Thyroid gland (tissue), 4 donors: Measurements from ENCODE around the gene PRPS1. TPM values are rescaled to one million over a fixed set of nuclear protein-coding genes. Genes with fewer than 3 reads are reported as not detected.
A peak's percentile ranks its signal among the peaks of the same experiment; 100 is the strongest.
"Not testable (repeated sequence)": the region's sequence is repeated elsewhere in the genome, so short reads cannot be mapped to it uniquely, and the experiment has no call there.

Experiments
- DNase-seq, 2 donors: peaks; one replicate each; pipeline ENCODE4 v3.0.0-alpha.2; 2019
- H3K27ac ChIP-seq, 3 donors: fragments of 200-600 bp; sonication (generic); 1 replicate in 2 of 3; 2 replicates in 1 of 3; pipeline ENCODE4 v1.5.1; 2016 to 2019; ENCODE audit warnings: mild to moderate bottlenecking in 1 of 3, moderate library complexity in 1 of 3
- H3K27me3 ChIP-seq: fragments of 200-600 bp; sonication (generic); one replicate; pipeline ENCODE4 v1.5.1; 2019
- H3K36me3 ChIP-seq, 2 donors: fragments of 200-600 bp; sonication (generic); one replicate each; pipeline ENCODE4 v1.5.1; 2016 to 2019
- H3K4me1 ChIP-seq, 2 donors: fragments of 200-600 bp; sonication (generic); one replicate each; pipeline ENCODE4 v1.5.1; 2017 to 2019
- H3K4me3 ChIP-seq, 3 donors: fragments of 200-600 bp; sonication (generic); replicated peaks in 1 of 3; 1 replicate in 2 of 3; 2 replicates in 1 of 3; pipeline ENCODE4 v1.5.1; 2016; ENCODE audit warnings: mild to moderate bottlenecking in 1 of 3
- H3K9me3 ChIP-seq: fragments of 200-600 bp; sonication (generic); one replicate; pipeline ENCODE4 v1.5.1; 2017
- POLR2A ChIP-seq, 2 donors: fragments of 450-650 bp; IDR thresholded peaks; one replicate each; pipeline ENCODE4 v1.6.1; 2017; ENCODE audit warnings: antibody characterized with exemption in 2 of 2, mild to moderate bottlenecking in 2 of 2, moderate library complexity in 1 of 2
- WGBS, 2 donors: methylation state at CpG; one replicate each; pipeline ENCODE4 v1.1.5; 2017; 5-methylcytosine and 5-hydroxymethylcytosine counted together
- intact Hi-C: fragments of 100-400 bp; cut with DNase I; formaldehyde crosslinking; loops from one replicate; pipeline ENCODE4 v1.15.1; 2023
- total RNA-seq, 4 donors: library from RNA; depleted of rRNA; stranded (reverse); fragments of >200 nt; gene quantifications; one replicate each; pipeline ENCODE4 v1.2.3, GENCODE V29; 2016
- TF ChIP-seq, protein P1 (sequence below), 6 experiments: fragments of 200-600 bp in 3 of 6; fragments of 450-650 bp in 3 of 6; sonication (generic) in 3 of 6; IDR thresholded peaks; one replicate each; pipeline ENCODE4 v1.5.1; 2016 to 2019; ENCODE audit warnings: antibody characterized with exemption in 6 of 6, mild to moderate bottlenecking in 2 of 6, inconsistent platforms in 1 of 6, moderate library complexity in 1 of 6

The PRPS1 gene
- total RNA-seq, 4 donors from 2014 or later: 45.1 to 69.6 (median 62.8) TPM

DNA sequence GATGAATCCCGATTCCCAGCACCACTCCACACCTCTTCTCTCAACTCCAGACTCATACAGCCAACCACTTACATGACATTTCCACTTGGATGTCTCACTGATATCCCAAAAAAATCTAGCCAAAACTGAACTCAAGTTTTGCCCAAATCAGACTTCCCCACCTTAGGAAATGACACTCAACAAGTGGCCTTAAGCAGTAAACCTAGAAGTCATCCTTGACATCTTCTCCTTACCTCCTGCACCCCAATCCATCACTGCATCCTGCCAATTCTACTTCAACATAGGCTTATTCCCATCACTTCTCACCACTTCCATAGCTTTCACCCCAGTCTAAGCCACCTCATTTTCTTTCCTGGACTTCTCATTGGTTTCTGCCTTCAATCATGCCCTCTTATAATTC, 39.1 kb downstream of the PRPS1 start:
- Histone ChIP-seq H3K9me3 (no peaks in the 10 kb centered on the region), H3K4me3 (no peak overlapping the region), H3K27ac (no peak overlapping the region), H3K36me3 (no peaks in the 10 kb centered on the region), H3K4me1 (no peaks in the 10 kb centered on the region), H3K27me3 (no peaks in the 10 kb centered on the region)
- DNase-seq: no peak
- TF ChIP-seq, protein P1, sequence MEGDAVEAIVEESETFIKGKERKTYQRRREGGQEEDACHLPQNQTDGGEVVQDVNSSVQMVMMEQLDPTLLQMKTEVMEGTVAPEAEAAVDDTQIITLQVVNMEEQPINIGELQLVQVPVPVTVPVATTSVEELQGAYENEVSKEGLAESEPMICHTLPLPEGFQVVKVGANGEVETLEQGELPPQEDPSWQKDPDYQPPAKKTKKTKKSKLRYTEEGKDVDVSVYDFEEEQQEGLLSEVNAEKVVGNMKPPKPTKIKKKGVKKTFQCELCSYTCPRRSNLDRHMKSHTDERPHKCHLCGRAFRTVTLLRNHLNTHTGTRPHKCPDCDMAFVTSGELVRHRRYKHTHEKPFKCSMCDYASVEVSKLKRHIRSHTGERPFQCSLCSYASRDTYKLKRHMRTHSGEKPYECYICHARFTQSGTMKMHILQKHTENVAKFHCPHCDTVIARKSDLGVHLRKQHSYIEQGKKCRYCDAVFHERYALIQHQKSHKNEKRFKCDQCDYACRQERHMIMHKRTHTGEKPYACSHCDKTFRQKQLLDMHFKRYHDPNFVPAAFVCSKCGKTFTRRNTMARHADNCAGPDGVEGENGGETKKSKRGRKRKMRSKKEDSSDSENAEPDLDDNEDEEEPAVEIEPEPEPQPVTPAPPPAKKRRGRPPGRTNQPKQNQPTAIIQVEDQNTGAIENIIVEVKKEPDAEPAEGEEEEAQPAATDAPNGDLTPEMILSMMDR (IDR thresholded peaks at IDR 0.05): no peak
- no peak for TF ChIP-seq POLR2A (IDR thresholded peaks at IDR 0.05)
- intact Hi-C loops: no loop called here
- WGBS, 2 donors: 83 to 96% methylated on average over 1 of the region's 1 CpG

DNA sequence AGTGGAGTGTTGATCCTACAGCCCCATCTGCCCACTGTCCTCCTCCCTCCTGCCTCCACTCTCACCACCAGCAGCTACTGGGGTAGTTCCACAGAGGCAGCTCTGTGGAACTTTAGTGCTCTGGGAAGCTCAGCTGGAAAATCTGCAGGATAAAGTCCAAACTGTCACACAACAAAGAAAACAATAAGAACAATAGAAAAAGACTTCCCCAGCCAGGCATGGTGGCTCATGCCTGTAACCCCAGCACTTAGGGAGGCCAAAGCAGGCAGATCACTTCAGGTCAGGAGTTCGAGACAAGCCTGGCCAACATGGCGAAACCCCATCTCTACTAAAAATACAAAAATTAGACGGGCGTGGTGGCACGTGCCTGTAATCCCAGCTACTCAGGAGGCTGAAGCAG, 40.4 kb downstream of the PRPS1 start:
- 88 to 89% methylated on average over 5 of the region's 5 CpGs for WGBS, 2 donors
- H3K27ac ChIP-seq, H3K4me3 ChIP-seq, H3K27me3 ChIP-seq, intact Hi-C loops, H3K9me3 ChIP-seq, DNase-seq, H3K36me3 ChIP-seq: not testable (repeated sequence)
- H3K4me1 ChIP-seq: peaks cover 10 to 11% of the 10 kb centered on the region in 2 donors

DNA sequence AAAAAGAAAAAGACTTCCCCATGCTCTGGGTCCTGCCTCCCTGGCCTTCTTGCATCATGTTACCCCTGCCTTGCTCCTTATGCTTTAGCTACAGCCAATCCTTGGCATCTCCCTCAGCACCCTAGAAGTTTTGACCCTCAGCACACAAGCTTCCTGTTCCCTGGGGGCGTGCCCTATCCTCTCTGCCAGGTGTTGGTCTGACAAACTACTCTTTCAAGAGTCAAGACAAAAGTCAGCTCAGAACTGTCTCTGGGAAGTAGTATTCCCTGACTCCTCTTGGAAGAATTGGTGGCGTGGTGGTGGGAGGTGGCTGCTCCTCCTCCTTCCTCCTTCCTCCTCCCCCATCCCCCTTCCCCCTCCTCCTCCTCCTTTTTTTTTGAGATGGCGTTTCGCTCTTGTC, 41.0 kb downstream of the PRPS1 start:
- WGBS, 2 donors: 71 to 84% methylated on average over 4 of the region's 4 CpGs
- Histone ChIP-seq H3K9me3 (no peaks in the 10 kb centered on the region), H3K4me3 (no peak overlapping the region), H3K27ac (no peak overlapping the region), H3K36me3 (no peaks in the 10 kb centered on the region), H3K27me3 (no peaks in the 10 kb centered on the region), H3K4me1 (peaks cover 14 to 17% of the 10 kb centered on the region in 2 donors)
- no peak for DNase-seq
- intact Hi-C loops: no loop called here
- TF ChIP-seq, protein P1 (IDR thresholded peaks at IDR 0.05): no peak
- no peak for TF ChIP-seq POLR2A (IDR thresholded peaks at IDR 0.05)

DNA sequence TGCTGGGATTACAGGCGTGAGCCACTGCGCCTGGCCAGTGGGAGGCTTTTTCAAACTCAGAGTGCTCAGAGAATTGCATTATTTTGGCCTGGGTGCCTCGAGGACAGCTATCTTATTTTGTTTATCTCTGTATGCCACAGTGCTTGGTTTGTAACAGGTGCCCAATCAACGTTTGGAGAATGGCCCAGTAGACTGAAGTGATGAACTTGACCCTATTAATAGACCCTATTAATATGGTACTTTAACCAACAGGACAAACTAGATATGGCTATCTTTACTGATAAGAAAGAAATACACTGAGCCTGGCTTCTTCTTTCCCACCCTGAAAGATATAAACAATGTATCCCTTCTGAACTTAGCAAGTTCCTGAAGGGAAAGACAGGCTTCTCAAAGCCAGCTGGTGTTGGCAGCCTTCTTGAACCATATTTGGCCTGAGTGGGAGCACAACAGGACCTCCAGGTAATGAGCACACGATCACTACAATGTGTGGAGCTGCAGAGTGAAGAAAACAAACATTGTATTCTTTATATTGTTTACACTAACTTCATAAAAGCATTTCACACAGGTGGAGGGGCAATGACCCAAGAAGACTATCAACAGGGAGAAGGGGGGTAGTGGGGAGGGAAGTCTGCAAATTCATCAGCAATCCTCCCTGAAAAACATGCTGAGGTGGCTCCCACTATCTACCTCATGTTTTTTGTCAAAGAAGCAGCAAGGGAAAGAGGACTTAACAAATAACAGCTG, 41.7 kb downstream of the PRPS1 start:
- WGBS, 2 donors: 61 to 79% methylated on average over 4 of the region's 5 CpGs
- Histone ChIP-seq H3K27ac (no peak overlapping the region), H3K4me1 (peaks cover 22 to 25% of the 10 kb centered on the region in 2 donors), H3K9me3 (no peaks in the 10 kb centered on the region), H3K27me3 (no peaks in the 10 kb centered on the region), H3K36me3 (no peaks in the 10 kb centered on the region), H3K4me3 (no peak overlapping the region)
- intact Hi-C loops: no loop called here
- TF ChIP-seq POLR2A (IDR thresholded peaks at IDR 0.05): no peak
- TF ChIP-seq, protein P1 (IDR thresholded peaks at IDR 0.05): no peak
- no peak for DNase-seq

DNA sequence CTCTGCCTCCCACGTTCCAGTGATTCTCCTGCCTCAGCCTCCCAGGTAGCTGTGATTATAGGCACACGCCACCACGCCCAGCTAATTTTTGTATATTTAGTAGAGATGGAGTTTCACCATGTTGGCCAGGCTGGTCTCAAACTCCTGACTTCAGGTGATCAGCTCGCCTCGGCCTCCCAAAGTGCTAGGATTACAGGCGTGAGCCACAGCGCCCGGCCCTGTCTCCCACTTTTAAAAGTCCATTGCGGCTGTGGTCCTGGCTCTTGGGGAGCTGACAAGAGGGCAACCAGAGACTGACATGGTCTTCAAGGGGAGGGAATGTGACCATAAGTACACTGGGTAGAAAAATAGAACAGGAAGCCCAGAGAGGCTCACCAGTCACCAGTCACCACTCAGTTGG, 42.9 kb downstream of the PRPS1 start:
- H3K4me3 ChIP-seq, DNase-seq, intact Hi-C loops, H3K27ac ChIP-seq, H3K27me3 ChIP-seq, H3K36me3 ChIP-seq, H3K9me3 ChIP-seq: not testable (repeated sequence)
- WGBS, 2 donors: 78 to 98% methylated on average over 1 to 9 of the region's 9 CpGs
- peaks cover 27 to 30% of the 10 kb centered on the region in 2 donors for H3K4me1 ChIP-seq

DNA sequence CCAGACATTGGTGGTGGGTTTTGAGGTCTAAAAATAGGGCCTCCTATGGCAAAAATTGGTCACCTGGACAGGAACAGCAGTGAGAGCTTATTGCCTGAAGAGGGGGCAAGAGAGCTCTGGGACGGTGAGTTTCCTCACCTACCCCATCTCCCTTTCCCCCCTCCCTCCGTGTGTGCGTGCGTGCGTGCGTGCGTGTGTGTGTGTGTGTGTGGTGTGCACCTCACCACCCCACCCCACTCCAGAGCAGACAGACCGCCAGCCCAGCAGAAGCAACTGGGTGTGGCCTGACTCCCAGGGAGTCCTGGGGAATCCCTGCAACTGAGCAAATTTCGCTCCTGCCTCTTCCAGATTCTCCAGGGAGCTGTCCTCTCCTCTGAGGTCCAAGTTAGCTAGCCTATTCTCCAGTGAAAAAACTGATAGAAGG, 44.7 kb downstream of the PRPS1 start:
- intact Hi-C loops: no loop called here
- Histone ChIP-seq H3K36me3 (no peaks in the 10 kb centered on the region), H3K4me3 (no peak overlapping the region), H3K4me1 (peaks cover 27 to 38% of the 10 kb centered on the region in 2 donors), H3K9me3 (no peaks in the 10 kb centered on the region), H3K27ac (peak overlapping the region; percentile 94 to 99 (median 99)), H3K27me3 (no peaks in the 10 kb centered on the region)
- 0% methylated on average over 1 of the region's 9 CpGs for whole genome bisulfite sequencing, 2 donors
- TF ChIP-seq POLR2A (IDR thresholded peaks at IDR 0.05): peak in 1 of 2 donors; percentile 60
- TF ChIP-seq, protein P1 (IDR thresholded peaks at IDR 0.05): peak; percentile 38 to 78 (median 68)
- DNase-seq: peak; percentile 75 to 84
